H9 (cell line): ENCODE results near the gene GALNT12. TPM values are rescaled to one million over a fixed set of nuclear protein-coding genes. Genes with fewer than 3 reads are reported as not detected.

Source experiments
- DNase-seq: peaks from one replicate; pipeline ENCODE4 v3.0.0-alpha.2; 2017
- H2AFZ ChIP-seq: one replicate; pipeline ENCODE4 v1.6.1; 2013; ENCODE audit warnings: mild to moderate bottlenecking, low read length, control low read depth, moderate library complexity
- H2AK5ac ChIP-seq: 2 replicates; pipeline ENCODE4 v1.6.1; 2013; ENCODE audit warnings: low read length, control low read depth, mixed read lengths; ENCODE audit not compliant: insufficient read length
- H2BK120ac ChIP-seq: one replicate; pipeline ENCODE4 v1.6.1; 2013; ENCODE audit warnings: low read depth, mild to moderate bottlenecking, low read length, control low read depth, inconsistent platforms; ENCODE audit not compliant: poor library complexity, severe bottlenecking
- H2BK12ac ChIP-seq: 2 replicates; pipeline ENCODE4 v1.6.1; 2013; ENCODE audit warnings: low read length, control low read depth, mixed read lengths, low read depth; ENCODE audit not compliant: insufficient read length
- H2BK15ac ChIP-seq: 2 replicates; pipeline ENCODE4 v1.6.1; 2013; ENCODE audit warnings: low read depth, low read length, control low read depth
- H2BK20ac ChIP-seq: one replicate; pipeline ENCODE4 v1.6.1; 2013; ENCODE audit warnings: low read depth, mild to moderate bottlenecking, low read length, control low read depth, inconsistent platforms; ENCODE audit not compliant: poor library complexity, severe bottlenecking
- H2BK5ac ChIP-seq: 2 replicates; pipeline ENCODE4 v1.6.1; 2013; ENCODE audit warnings: low read length, control low read depth, mixed read lengths; ENCODE audit not compliant: insufficient read length
- H3K14ac ChIP-seq: 2 replicates; pipeline ENCODE4 v1.6.1; 2013; ENCODE audit warnings: low read length, control low read depth; ENCODE audit not compliant: insufficient read depth
- H3K18ac ChIP-seq: 2 replicates; pipeline ENCODE4 v1.6.1; 2013; ENCODE audit warnings: low read depth, mild to moderate bottlenecking, mixed read lengths, low read length, control low read depth; ENCODE audit not compliant: insufficient read length
- H3K23ac ChIP-seq: 2 replicates; pipeline ENCODE4 v1.6.1; 2013; ENCODE audit warnings: low read length, control low read depth, mixed read lengths, low read depth; ENCODE audit not compliant: insufficient read length
- H3K23me2 ChIP-seq: 2 replicates; pipeline ENCODE4 v1.6.1; 2013; ENCODE audit warnings: low read depth, mild to moderate bottlenecking, mixed read lengths, low read length, control low read depth; ENCODE audit not compliant: insufficient read length, poor library complexity, severe bottlenecking
- H3K27ac ChIP-seq: 2 replicates; pipeline ENCODE4 v1.5.1; 2013; ENCODE audit warnings: low read length, control low read depth, mixed read lengths, low read depth; ENCODE audit not compliant: insufficient read length
- H3K27me3 ChIP-seq: 2 replicates; pipeline ENCODE4 v1.6.1; 2013; ENCODE audit warnings: low read length, control low read depth, inconsistent platforms; ENCODE audit not compliant: insufficient read depth
- H3K4ac ChIP-seq: 2 replicates; pipeline ENCODE4 v1.6.1; 2013; ENCODE audit warnings: low read depth, mild to moderate bottlenecking, control low read depth, inconsistent platforms, low read length, moderate library complexity
- H3K4me1 ChIP-seq: 2 replicates; pipeline ENCODE4 v1.6.1; 2013; ENCODE audit warnings: low read length, control low read depth, inconsistent platforms; ENCODE audit not compliant: insufficient read depth
- H3K4me2 ChIP-seq: 2 replicates; pipeline ENCODE4 v1.6.1; 2013; ENCODE audit warnings: low read length, control low read depth, mixed read lengths; ENCODE audit not compliant: insufficient read length, insufficient read depth
- H3K56ac ChIP-seq: 2 replicates; pipeline ENCODE4 v1.6.1; 2013; ENCODE audit warnings: low read depth, mild to moderate bottlenecking, mixed read lengths, low read length, control low read depth; ENCODE audit not compliant: insufficient read length
- H3K79me1 ChIP-seq: 2 replicates; pipeline ENCODE4 v1.6.1; 2013; ENCODE audit warnings: low read depth, mild to moderate bottlenecking, moderate library complexity, low read length, control low read depth, inconsistent platforms; ENCODE audit not compliant: insufficient read depth, poor library complexity, severe bottlenecking
- H3K79me2 ChIP-seq: 2 replicates; pipeline ENCODE4 v1.6.1; 2013; ENCODE audit warnings: low read length, control low read depth, inconsistent platforms; ENCODE audit not compliant: insufficient read depth
- H3K9ac ChIP-seq: 2 replicates; pipeline ENCODE4 v1.6.1; 2013; ENCODE audit warnings: low read length, control low read depth, mixed read lengths; ENCODE audit not compliant: insufficient read length; ENCODE audit errors: extremely low read depth
- H3K9me3 ChIP-seq: one replicate; pipeline ENCODE4 v1.6.1; 2013; ENCODE audit warnings: low read depth, low read length, inconsistent platforms; ENCODE audit not compliant: control insufficient read depth
- H3T11ph ChIP-seq: one replicate; pipeline ENCODE4 v1.6.1; 2013; ENCODE audit warnings: mild to moderate bottlenecking, low read length, control low read depth, inconsistent platforms
- H4K20me1 ChIP-seq: one replicate; pipeline ENCODE4 v1.6.1; 2013; ENCODE audit not compliant: control insufficient read depth, insufficient read length, insufficient read depth
- H4K5ac ChIP-seq: 2 replicates; pipeline ENCODE4 v1.6.1; 2013; ENCODE audit warnings: low read depth, mild to moderate bottlenecking, mixed read lengths, low read length, control low read depth; ENCODE audit not compliant: insufficient read length
- H4K8ac ChIP-seq: replicated peaks from 2 replicates; pipeline ENCODE4 v1.6.1; 2013; ENCODE audit warnings: low read length, control low read depth, mixed read lengths, low read depth; ENCODE audit not compliant: insufficient read length
- H4K91ac ChIP-seq: 2 replicates; pipeline ENCODE4 v1.6.1; 2013; ENCODE audit warnings: low read depth, mild to moderate bottlenecking, moderate library complexity, mixed read lengths, low read length, control low read depth; ENCODE audit not compliant: insufficient read length
- H3K27ac Mint-ChIP-seq, 3 experiments: 2 replicates in 2 of 3; 3 replicates in 1 of 3; pipeline ENCODE4 v1.8.0; 2020 to 2021; ENCODE audit warnings: mixed read lengths in 3 of 3, mild to moderate bottlenecking in 1 of 3, moderate library complexity in 1 of 3
- H3K27me3 Mint-ChIP-seq: 2 replicates; pipeline ENCODE4 v1.8.0; 2021; ENCODE audit warnings: low read depth, mild to moderate bottlenecking, moderate library complexity, mixed read lengths
- H3K36me3 Mint-ChIP-seq, 3 experiments: 2 replicates in 2 of 3; 3 replicates in 1 of 3; pipeline ENCODE4 v1.8.0; 2020 to 2021; ENCODE audit warnings: low read depth in 3 of 3, mixed read lengths in 3 of 3; ENCODE audit not compliant: insufficient read depth in 1 of 3
- H3K4me1 Mint-ChIP-seq, 2 experiments: 2 replicates each; pipeline ENCODE4 v1.8.0; 2020; ENCODE audit warnings: mixed read lengths in 2 of 2
- H3K4me3 Mint-ChIP-seq, 2 experiments: 2 replicates in 1 of 2; 3 replicates in 1 of 2; pipeline ENCODE4 v1.8.0; 2020 to 2021; ENCODE audit warnings: mild to moderate bottlenecking in 2 of 2, mixed read lengths in 2 of 2, moderate library complexity in 1 of 2
- H3K9me3 Mint-ChIP-seq, 2 experiments: 2 replicates in 1 of 2; 3 replicates in 1 of 2; pipeline ENCODE4 v1.8.0; 2020; ENCODE audit warnings: mild to moderate bottlenecking in 2 of 2, mixed read lengths in 2 of 2, moderate library complexity in 1 of 2
- CTCF ChIP-seq: fragments of 200-600 bp; sonication (generic); conservative IDR thresholded peaks from 3 replicates; pipeline ENCODE4 v1.8.0; 2021; ENCODE audit warnings: antibody characterized with exemption, mild to moderate bottlenecking
- WGBS: extraction: QIAGEN DNeasy Blood & Tissue Kit; methylation state at CpG from one replicate; pipeline ENCODE4 v1.1.7; 2013; ENCODE audit warnings: missing lambda C conversion rate, low lambda C conversion rate, mixed read lengths; ENCODE audit not compliant: insufficient read length; ENCODE audit errors: extremely low coverage; 5-methylcytosine and 5-hydroxymethylcytosine counted together
- total RNA-seq: library from RNA; stranded (reverse); gene quantifications from 2 replicates; pipeline ENCODE4 v1.2.1, GENCODE V29; 2021

The GALNT12 gene
- total RNA-seq, 1 experiment from 2014 or later, result 18.0 TPM

DNA sequence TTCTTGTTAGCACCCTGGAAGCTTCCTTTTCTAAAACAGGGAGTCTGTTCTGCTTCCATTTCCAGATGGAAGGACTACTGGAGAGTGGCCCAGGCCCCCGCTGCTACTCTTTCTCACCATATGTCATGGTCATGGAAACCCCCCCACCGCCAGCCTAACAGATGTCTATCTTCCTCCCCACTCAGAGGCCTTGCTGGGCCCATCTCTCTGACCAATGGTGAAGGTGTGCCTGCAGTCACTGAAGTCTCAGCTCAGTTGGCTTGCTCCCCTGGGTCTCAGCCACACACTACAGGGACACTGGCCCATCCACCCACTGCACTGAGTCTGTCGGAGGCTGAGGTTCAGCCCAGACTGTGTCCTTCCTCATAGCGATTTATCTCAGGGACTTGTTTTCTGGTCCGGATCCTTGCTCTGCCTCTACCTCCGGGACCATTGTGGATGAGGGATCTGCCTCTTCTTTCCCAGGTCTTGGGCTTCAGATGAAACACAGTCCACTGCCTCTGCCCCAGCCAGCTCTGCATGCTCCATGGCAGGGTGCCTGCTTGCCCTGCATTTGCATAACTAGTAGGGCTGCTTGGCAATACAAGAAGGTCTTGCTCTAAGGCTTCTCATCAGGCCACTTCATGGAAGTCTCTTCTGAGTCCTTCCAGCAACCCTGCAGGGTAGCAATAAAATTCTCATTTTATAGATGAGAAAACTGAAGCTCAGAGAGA lies 30.8 kb downstream of the GALNT12 start:
- Histone ChIP-seq H2BK12ac (no peak overlapping the region), H3K14ac (peak overlapping the region; percentile 24; the same call in 1 of the 2 replicates), H2AFZ (no peak overlapping the region), H2AK5ac (no peak overlapping the region), H4K20me1 (no peaks in the 10 kb centered on the region), H3K4ac (no peak overlapping the region), H2BK20ac (no peak overlapping the region), H3K79me2 (no peaks in the 10 kb centered on the region), H3K23ac (no peak overlapping the region), H3T11ph (no peak overlapping the region), H3K27ac (no peak overlapping the region), H3K4me2 (no peak overlapping the region), H3K18ac (no peak overlapping the region), H3K79me1 (no peaks in the 10 kb centered on the region), H2BK15ac (no peak overlapping the region), H3K23me2 (no peaks in the 10 kb centered on the region), H3K9ac (no peak overlapping the region), H3K27me3 (no peaks in the 10 kb centered on the region), H3K56ac (no peak overlapping the region), H3K4me1 (no peaks in the 10 kb centered on the region), H4K91ac (no peak overlapping the region), H3K9me3 (no peaks in the 10 kb centered on the region), H2BK5ac (no peak overlapping the region), H2BK120ac (no peak overlapping the region), H4K5ac (no peak overlapping the region), H4K8ac (no peak overlapping the region)
- no peak for TF ChIP-seq CTCF
- H3K4me3 Mint-ChIP-seq, result no peak overlapping the region
- H3K4me1 Mint-ChIP-seq, result peaks cover 8 to 10% of the 10 kb centered on the region in 2 experiments
- WGBS, result no CpG with 5 or more reads among the region's 6 CpGs
- H3K9me3 Mint-ChIP-seq, result no peaks in the 10 kb centered on the region
- H3K36me3 Mint-ChIP-seq, result peaks cover 4 to 44% (median 22%) of the 10 kb centered on the region in 3 experiments; a peak in 6 of 7 replicates
- DNase-seq, result no peak
- H3K27ac Mint-ChIP-seq, result peak overlapping the region in 1 of 3 experiments; percentile 45; a peak in 2 of 7 replicates
- no peaks in the 10 kb centered on the region for H3K27me3 Mint-ChIP-seq
